Memory B cell (primary cell): Measurements from ENCODE around the gene DSTN.

Experiments
- ATAC-seq: fragments of 150-1000 bp; cut with Tn5 transposase; 2 replicates; pipeline ENCODE4 v1.10.0; 2021; ENCODE audit warnings: low read depth, mild to moderate bottlenecking, moderate library complexity
- DNase-seq, 2 donors: peaks; one replicate each; pipeline ENCODE4 v3.0.0; 2022; ENCODE audit warnings: low spot score in 2 of 2
- H3K27ac Mint-ChIP-seq: one replicate; pipeline ENCODE4 v1.8.0; 2022; ENCODE audit warnings: mild to moderate bottlenecking, moderate library complexity, mixed read lengths
- H3K27me3 Mint-ChIP-seq: one replicate; pipeline ENCODE4 v1.8.0; 2022; ENCODE audit warnings: mixed read lengths
- H3K36me3 Mint-ChIP-seq: one replicate; pipeline ENCODE4 v1.8.0; 2022; ENCODE audit warnings: mild to moderate bottlenecking, mixed read lengths
- H3K4me1 Mint-ChIP-seq: one replicate; pipeline ENCODE4 v1.8.0; 2022; ENCODE audit warnings: mixed read lengths
- H3K4me3 Mint-ChIP-seq: one replicate; pipeline ENCODE4 v1.8.0; 2022; ENCODE audit warnings: mild to moderate bottlenecking, moderate library complexity, mixed read lengths
- H3K9me3 Mint-ChIP-seq: one replicate; pipeline ENCODE4 v1.8.0; 2022; ENCODE audit warnings: mixed read lengths

DSTN gene

DNA sequence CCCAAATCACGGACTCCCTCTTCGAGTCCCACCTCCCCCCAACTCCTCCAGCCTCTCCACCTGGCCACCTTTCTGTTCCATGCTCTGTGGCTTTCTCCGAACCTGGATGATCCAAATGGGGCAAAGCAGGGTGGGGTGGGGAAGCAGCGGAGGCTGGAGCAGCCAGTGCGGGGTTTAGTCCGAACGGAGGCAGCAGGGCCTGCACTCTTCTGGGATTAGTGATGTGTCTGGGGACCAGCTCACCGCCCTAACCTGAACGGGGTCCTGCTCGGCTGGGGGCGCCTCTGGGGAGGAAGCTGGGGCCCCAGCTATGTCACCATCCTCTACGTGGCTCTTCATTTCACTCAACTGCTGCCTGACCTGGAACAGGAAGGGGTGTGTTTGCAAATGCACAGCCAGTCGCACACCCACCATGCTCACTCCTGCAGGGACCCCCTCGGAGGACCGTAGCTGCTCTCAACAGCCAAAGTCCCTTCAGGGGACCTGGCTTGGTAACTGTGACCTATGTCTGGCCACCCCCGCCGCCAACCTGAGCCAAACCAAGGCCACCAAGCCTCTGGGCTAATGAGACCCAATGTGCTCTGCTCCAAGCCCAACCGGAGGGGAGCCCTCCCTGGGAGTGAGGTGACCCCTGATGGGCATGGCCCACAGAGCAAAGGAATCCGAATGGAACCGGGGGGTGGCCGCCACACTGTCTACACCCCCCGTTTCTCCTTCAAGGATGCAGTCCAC lies 46.8 kb downstream of the DSTN start:
- no peak for DNase-seq
- ATAC-seq = no peak
- peaks cover 8% of the 10 kb centered on the region for H3K36me3 Mint-ChIP-seq
- no peaks in the 10 kb centered on the region for H3K4me1 Mint-ChIP-seq
- H3K4me3 Mint-ChIP-seq = no peak overlapping the region
- no peaks in the 10 kb centered on the region for H3K27me3 Mint-ChIP-seq
- no peaks in the 10 kb centered on the region for H3K9me3 Mint-ChIP-seq
- no peak overlapping the region for H3K27ac Mint-ChIP-seq

DNA sequence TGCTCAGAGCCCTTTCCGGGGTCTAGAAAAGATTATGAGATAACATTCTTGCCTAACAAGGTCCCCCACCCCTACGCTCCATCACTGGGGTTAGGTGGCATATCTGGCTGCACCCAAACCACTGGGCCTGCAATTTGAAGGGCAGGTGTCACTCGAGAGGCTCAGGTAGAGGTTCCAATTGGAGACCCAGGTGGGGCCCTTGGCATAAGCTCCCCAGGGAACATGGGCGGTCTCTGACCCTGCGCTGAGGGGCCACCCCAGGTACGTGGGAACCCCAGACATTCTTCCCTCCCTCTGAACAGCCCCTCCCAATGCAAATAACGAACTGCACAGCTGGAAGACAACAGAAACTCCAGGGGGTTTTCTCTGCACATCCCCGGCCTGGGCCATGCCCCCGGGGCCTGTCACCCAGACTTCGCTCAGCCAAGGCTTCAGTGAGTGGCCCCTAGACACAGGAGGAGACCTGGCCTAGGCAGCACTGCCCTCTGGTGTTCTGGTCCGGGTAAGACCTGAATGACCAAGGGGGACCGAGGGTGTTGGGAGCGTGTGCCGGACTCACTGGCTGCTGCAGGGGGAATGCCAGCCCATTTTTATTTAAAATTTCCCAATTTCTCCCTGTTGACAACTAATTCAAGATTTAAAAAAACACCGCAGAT lies 47.5 kb downstream of the DSTN start:
- DNase-seq = peak; percentile 35
- Mint-ChIP-seq H3K4me1 (no peaks in the 10 kb centered on the region), H3K27me3 (no peaks in the 10 kb centered on the region), H3K4me3 (no peak overlapping the region), H3K27ac (no peak overlapping the region), H3K36me3 (peaks cover 8% of the 10 kb centered on the region), H3K9me3 (no peaks in the 10 kb centered on the region)
- peak; percentile 74 for ATAC-seq

DNA sequence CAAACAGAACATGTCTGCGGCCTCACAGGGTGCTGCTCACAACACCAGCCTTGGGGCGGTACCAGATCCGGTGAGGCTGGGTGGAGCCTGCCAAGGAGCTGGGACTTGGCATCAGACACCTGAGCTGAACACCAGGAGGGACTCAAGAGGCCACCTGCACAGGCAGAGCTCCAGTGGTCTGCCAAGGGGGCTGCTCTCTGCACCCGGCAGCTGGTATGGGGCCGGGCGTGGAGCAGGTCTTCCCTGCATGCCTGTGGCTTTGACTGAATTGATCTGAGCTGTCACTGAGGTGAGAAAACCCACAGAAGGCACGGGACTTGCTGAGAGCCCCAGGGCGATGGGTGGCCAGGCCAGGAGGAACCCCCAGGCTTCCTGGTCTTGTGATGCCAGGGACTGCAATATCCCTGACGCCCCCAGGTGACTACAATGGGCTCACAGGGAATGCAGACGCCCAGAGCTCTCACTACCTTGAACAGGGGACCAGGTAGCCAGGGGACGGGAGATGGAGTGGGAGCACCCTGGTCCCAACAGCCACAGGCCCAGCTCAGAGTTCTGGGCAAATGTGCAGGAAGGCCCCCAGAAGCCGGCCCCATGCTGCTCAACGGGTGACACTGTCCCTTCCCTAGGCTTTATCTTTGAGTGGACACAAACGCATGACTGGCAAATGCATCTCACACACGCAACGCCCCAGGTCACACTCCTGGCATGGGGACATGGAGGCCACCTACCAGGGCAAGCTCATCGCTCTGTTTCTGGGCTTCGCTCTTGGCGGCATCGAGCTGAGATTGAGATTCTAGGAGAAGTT lies 48.2 kb downstream of the DSTN start:
- Mint-ChIP-seq H3K4me3 (no peak overlapping the region), H3K9me3 (no peaks in the 10 kb centered on the region), H3K27me3 (no peaks in the 10 kb centered on the region), H3K27ac (no peak overlapping the region), H3K4me1 (no peaks in the 10 kb centered on the region), H3K36me3 (peaks cover 8% of the 10 kb centered on the region)
- DNase-seq (no peak), ATAC-seq (no peak)

DNA sequence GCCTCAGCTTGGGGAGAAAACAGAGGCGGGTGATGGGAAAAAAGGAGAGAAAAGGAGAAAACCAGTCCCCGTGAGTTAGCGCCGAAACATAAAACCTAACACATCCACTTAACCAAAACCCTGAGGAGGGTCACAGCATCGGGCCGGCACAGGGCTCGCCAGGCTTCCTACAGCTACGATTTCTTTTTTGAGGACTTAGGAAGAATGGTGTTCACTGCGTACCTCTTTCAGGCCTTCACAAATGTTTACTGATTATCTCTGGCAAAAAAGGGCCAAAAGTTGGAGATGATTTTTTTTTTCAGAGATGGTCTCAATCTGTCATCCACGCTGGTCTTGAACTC lies 48.8 kb downstream of the DSTN start:
- Mint-ChIP-seq H3K36me3 (peaks cover 8% of the 10 kb centered on the region), H3K9me3 (no peaks in the 10 kb centered on the region), H3K4me1 (no peaks in the 10 kb centered on the region), H3K27ac (no peak overlapping the region), H3K4me3 (no peak overlapping the region), H3K27me3 (no peaks in the 10 kb centered on the region)
- ATAC-seq = no peak
- no peak for DNase-seq

DNA sequence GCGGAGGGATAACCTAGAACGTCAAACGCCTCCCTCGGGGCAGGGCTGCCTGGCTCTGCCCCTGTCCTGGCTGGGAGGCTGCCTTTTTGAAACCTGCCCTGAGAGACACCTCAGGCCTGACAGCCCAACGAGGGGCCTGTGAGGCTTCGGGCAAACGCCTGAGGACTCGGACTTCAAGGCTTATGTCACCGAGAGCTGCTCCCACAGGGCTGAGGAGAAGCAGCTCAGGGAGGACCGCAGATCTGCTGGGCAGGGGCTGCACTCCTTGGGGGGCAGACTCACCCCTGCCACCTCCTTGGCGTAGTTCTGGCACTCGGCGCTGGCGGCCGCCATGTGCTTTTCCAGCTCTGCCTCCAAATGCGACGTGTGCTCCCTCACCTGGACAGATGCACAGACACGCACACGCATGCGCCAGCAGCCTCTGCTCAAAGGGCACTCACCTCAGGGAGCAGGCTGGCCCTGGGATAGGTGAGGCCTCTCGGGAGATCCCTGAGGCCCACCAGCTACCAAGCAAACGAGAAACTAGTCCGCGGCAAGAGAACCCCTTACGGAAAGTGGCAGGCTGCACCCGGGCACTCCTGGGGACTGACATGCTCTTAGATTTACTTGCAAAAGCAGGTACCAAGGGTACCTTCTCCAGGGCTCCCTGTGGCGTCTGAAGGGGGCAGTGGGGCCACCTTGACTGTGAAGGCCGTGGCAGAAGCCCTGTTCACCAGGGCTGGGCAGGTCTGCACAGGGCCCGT lies 49.6 kb downstream of the DSTN start:
- no peak overlapping the region for H3K4me3 Mint-ChIP-seq
- no peaks in the 10 kb centered on the region for H3K4me1 Mint-ChIP-seq
- H3K27me3 Mint-ChIP-seq = no peaks in the 10 kb centered on the region
- DNase-seq = no peak
- peaks cover 8% of the 10 kb centered on the region for H3K36me3 Mint-ChIP-seq
- H3K9me3 Mint-ChIP-seq = no peaks in the 10 kb centered on the region
- H3K27ac Mint-ChIP-seq = no peak overlapping the region
- no peak for ATAC-seq

DNA sequence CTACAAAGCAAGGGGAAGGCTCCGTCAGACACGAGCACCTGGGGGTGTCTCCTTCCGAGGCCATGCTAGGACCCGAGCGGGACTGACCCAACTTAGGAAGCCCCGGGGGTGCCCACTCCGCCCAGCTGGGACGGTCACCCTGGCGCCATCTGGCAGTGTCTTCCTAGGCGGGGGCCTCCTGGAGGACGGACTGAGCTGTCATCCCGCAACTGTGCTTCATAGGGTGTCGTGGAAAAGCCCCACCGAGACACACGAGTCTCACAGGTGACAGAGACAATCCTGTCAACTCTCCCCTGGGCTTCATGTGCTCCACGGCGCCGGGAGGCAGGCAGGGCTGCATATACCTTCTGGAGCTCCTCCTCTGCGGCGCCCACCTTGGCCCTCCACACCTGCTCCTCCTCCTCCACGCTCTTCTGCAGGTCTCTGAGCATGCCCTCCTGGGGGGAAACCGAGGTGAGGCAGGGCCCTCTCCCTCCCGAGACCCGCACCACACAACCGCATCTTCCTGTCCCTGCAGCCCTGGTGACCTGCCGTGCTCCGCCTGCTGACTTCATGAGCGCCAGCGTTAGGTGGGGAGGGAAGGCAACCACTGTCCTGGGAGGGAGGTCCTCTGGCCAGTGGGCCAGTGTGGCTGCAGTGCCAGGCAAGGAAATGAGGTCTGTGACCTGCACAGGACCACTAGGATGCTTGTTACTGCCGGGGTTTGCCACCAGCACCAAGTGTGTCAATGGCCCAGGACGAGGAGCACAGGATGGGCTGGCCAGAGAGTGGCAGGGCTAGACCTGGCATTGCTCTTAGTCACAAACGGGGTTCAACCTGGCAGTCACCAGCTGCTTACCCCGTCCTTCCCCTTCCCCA lies 50.7 kb downstream of the DSTN start:
- no peak for ATAC-seq
- no peaks in the 10 kb centered on the region for H3K27me3 Mint-ChIP-seq
- H3K27ac Mint-ChIP-seq = no peak overlapping the region
- peaks cover 8% of the 10 kb centered on the region for H3K36me3 Mint-ChIP-seq
- H3K4me3 Mint-ChIP-seq = no peak overlapping the region
- no peaks in the 10 kb centered on the region for H3K9me3 Mint-ChIP-seq
- no peak for DNase-seq
- no peaks in the 10 kb centered on the region for H3K4me1 Mint-ChIP-seq

DNA sequence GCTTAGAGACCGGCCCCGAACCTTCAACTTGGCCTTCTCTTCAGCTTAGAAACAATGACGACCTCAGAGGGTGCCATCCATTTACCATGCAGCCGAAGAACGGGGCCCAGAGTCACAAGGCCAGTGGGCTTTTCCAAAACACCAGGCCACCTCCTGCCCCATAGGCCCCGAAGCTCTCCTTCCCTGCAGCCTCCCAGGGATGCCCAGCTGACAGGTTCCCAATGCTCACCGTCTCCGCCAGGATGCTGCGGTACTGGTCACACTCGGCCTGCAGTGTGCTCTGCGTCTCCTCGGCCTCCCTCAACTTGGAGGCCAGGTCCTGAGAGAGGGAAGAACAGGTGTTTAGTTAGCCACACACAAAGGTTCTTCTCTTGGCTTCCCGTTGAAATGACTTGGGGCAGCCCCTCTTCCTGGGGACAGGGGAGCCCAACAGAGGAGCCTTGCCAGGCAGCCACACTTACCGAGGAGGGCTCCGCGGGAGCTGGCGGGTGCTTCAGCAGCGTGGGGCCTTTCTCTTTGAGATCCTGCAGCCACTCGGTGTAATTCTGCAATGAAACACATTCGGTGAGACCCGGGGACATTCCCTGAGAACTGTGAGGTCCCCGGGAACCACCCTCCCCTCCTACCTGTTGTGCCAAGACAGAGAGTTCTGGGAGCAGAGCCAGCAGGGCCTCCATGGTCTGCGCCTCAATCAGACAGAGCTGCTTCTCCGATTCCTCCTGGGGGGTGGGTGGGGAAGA lies 51.5 kb downstream of the DSTN start:
- DNase-seq (no peak), ATAC-seq (no peak)
- H3K4me1 Mint-ChIP-seq = no peaks in the 10 kb centered on the region
- no peak overlapping the region for H3K27ac Mint-ChIP-seq
- peaks cover 8% of the 10 kb centered on the region for H3K36me3 Mint-ChIP-seq
- no peak overlapping the region for H3K4me3 Mint-ChIP-seq
- no peaks in the 10 kb centered on the region for H3K27me3 Mint-ChIP-seq
- no peaks in the 10 kb centered on the region for H3K9me3 Mint-ChIP-seq

DNA sequence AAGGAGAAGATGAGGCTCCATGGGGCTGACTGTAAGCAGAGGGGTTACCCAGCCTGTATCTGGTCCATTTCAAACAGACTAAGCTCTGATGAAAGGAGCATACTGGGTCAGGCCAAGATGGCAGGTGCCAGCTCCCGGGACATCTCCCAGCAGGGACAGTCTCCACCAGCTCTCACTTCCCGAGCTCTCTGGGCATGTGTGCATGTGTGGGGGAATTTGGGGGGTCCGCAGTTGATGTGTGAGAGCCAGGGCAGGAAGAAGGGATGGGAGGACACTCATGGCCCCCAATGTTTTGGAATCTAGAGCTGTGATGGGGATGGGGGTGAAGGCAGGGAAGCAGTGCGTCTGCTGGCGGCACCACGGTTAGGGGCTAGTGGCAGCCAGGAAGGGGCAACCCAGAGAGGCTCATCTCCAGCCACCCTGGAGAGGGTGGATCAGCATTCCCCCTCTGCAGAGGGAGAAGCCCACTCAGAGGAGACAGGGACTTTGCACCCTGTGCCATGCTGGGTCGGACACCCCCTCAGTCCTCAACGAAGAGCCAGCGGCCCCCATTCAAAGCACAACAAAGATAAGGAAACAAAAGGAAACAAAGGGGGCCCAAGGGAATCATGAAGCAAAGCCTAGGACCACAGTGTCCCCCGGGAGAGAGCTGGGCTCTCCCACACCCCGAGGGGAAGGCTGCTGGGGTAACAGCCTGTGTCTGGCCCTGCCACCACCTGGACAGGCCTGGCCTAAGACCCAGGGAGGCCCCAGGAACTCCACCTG lies 52.4 kb downstream of the DSTN start:
- Mint-ChIP-seq H3K36me3 (peaks cover 8% of the 10 kb centered on the region), H3K27me3 (no peaks in the 10 kb centered on the region), H3K4me3 (no peak overlapping the region), H3K4me1 (no peaks in the 10 kb centered on the region), H3K27ac (no peak overlapping the region), H3K9me3 (no peaks in the 10 kb centered on the region)
- no peak for ATAC-seq
- DNase-seq = no peak

DNA sequence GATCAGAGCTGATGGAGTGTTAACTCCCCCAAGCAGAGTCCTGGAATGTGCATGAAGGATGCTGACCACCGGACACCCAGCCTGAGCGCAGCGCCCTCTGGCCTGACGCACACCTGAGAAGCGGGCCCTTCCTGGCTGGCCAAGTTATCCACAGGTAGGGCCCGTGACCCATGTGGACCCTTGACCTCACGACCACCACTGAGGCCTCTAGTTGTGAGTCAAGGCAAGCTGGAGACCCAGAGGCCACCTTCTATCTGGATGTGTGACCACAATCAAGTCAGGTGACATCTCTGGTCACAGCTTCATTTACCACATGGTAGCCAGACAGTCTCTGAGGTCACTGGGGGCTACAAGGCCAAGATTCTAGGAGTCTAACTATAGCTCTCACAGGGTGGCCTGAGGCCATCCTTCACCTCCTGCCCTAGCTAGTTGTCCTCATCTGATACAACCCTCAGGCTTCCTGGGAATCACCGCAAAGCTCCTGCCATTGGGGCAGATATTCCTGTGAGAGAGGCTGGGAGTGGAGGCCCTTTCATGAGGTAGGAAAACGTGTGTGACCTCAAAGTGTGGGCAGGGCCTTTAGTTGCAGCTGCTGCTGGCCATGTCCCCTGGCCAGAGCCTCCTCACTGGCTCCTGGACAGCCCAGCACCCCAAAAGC lies 53.1 kb downstream of the DSTN start:
- Mint-ChIP-seq H3K9me3 (no peaks in the 10 kb centered on the region), H3K27ac (no peak overlapping the region)
- ATAC-seq = no peak

DNA sequence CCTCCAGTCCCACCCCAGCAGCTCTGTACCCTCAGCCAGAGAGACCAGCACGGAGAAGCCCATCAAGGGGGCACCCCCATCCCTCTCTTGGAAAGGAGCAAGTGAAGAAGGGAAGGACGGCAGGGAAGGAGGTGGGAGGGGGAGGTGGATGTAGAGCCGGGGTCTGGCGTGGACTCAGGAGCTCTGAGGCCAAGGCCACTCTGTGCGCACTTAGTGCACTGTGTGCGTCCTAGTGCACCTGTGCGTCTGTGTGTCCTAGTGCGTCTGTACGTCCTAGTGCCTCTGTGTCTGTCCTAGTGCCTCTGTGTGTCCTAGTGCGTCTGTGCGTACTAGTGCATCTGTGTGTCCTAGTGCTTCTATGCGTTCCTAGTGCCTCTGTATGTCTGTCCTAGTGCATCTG lies 54.2 kb downstream of the DSTN start:
- Mint-ChIP-seq H3K27me3 (no peaks in the 10 kb centered on the region), H3K4me1 (no peaks in the 10 kb centered on the region), H3K36me3 (peaks cover 6% of the 10 kb centered on the region), H3K4me3 (no peak overlapping the region), H3K9me3 (no peaks in the 10 kb centered on the region), H3K27ac (no peak overlapping the region)
- no peak for ATAC-seq
- DNase-seq = no peak

More for the DNA sequence above, 53.1 kb downstream of the DSTN start:
- no peak for DNase-seq
- Mint-ChIP-seq H3K4me3 (no peak overlapping the region), H3K36me3 (peaks cover 8% of the 10 kb centered on the region), H3K27me3 (no peaks in the 10 kb centered on the region), H3K4me1 (no peaks in the 10 kb centered on the region)

DNA sequence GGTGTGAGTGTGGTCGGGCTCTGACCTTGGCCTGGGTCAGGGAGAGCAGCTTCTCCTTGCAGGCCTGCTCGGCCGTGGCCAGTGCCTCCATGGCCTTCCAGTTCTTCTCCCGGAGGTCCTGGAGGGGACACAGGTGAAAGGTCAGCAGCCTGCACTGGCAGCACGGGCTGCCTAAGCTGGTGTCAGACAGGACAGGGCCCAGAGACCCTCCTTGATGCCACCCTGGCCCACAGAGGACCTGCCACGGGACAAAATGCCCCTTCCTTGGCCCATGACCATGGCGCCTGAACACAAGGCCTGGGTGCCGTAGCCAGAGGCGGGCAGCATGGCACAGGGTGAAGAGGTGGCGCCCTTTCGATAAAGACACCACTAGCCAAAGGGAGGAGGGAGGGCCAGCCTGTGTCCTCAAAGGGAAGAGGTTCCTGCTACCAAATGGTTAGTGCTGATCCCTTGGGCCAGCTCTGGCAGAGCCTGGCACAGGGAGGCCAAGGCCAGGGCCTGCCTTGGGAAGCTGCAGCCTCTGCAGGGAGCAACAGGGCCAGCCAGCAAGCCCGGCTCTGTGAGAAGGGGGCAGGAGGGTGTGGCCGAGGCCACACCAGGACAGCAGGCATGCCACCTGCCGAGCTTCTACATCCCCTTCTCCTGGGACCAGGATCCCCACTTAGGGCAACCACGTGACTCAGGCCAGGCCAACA lies 54.8 kb downstream of the DSTN start:
- Mint-ChIP-seq H3K27me3 (no peaks in the 10 kb centered on the region), H3K4me3 (no peak overlapping the region), H3K9me3 (no peaks in the 10 kb centered on the region), H3K36me3 (peaks cover 4% of the 10 kb centered on the region), H3K4me1 (no peaks in the 10 kb centered on the region), H3K27ac (no peak overlapping the region)
- ATAC-seq (no peak), DNase-seq (no peak)
